Measurements from ENCODE around the gene ARPC1B. TPM values are rescaled to one million over a fixed set of nuclear protein-coding genes. Genes with fewer than 3 reads are reported as not detected.
A peak's percentile ranks its signal among the peaks of the same experiment; 100 is the strongest.

Gene ARPC1B
- total and polyA plus RNA-seq, 9 of the 15 experiments (the other 6 are each of a cell fraction or from before 2014, with no cell fraction given), result 6.7 to 357 (median 211) TPM

GRCh38 chr7:99407872-99408378 is 33.4 kb downstream of the ARPC1B start (continued):
- TF ChIP-seq SAFB2 (IDR thresholded peaks at IDR 0.05; ENCODE audit: borderline replicate concordance, low read depth, low read length, severe bottlenecking) (no peak), ZBTB1 (CRISPR knock-in tag; IDR thresholded peaks at IDR 0.05; ENCODE audit: borderline replicate concordance, low read depth) (no peak), PBX2 (CRISPR knock-in tag; IDR thresholded peaks at IDR 0.05; ENCODE audit: low read depth) (no peak), PBX2 (tag; conservative IDR thresholded peaks at IDR 0.05; ENCODE audit: low read depth) (no peak), EWSR1 (IDR thresholded peaks at IDR 0.05; ENCODE audit: borderline replicate concordance, low read depth, partially characterized antibody) (no peak), TCFL5 (CRISPR knock-in tag; conservative IDR thresholded peaks at IDR 0.05) (no peak), NCOR1 (IDR thresholded peaks at IDR 0.05) (no peak), MITF (IDR thresholded peaks at IDR 0.05) (no peak), ESRRA (IDR thresholded peaks at IDR 0.05; ENCODE audit: borderline replicate concordance, low read depth) (no peak), FIP1L1 (IDR thresholded peaks at IDR 0.05; ENCODE audit: low read depth, low read length, poor library complexity, severe bottlenecking) (no peak), ZNF143 (CRISPR knock-in tag; IDR thresholded peaks at IDR 0.05) (no peak), L3MBTL2 (IDR thresholded peaks at IDR 0.05) (no peak), E2F8 (IDR thresholded peaks at IDR 0.05; ENCODE audit: low read depth, partially characterized antibody) (no peak), HLTF (IDR thresholded peaks at IDR 0.05) (no peak)
- TF ChIP-seq, protein P1, sequence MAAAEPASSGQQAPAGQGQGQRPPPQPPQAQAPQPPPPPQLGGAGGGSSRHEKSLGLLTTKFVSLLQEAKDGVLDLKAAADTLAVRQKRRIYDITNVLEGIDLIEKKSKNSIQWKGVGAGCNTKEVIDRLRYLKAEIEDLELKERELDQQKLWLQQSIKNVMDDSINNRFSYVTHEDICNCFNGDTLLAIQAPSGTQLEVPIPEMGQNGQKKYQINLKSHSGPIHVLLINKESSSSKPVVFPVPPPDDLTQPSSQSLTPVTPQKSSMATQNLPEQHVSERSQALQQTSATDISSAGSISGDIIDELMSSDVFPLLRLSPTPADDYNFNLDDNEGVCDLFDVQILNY (CRISPR knock-in tag; IDR thresholded peaks at IDR 0.05), result peak; percentile 63; the same call in 1 of the 2 replicates
- TF ChIP-seq, protein P2, sequence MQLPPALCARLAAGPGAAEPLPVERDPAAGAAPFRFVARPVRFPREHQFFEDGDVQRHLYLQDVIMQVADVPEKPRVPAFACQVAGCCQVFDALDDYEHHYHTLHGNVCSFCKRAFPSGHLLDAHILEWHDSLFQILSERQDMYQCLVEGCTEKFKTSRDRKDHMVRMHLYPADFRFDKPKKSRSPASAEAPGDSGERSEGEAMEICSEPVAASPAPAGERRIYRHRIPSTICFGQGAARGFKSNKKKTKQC (CRISPR knock-in tag; IDR thresholded peaks at IDR 0.05), result 0 out of 2 replicates have a peak, but pooled peaks have one; percentile 50

Data from K562 (cell line).